KMS-11 (cell line): ENCODE results near the gene CNGA1.

Source experiments
- H2AFZ ChIP-seq: fragments of 200-600 bp; sonication (generic); 2 replicates; pipeline ENCODE4 v1.6.1; 2016; ENCODE audit warnings: antibody characterized with exemption, mixed run types, low read depth
- H3K27ac ChIP-seq: fragments of 200-600 bp; sonication (generic); 2 replicates; pipeline ENCODE4 v1.6.1; 2016; ENCODE audit warnings: mild to moderate bottlenecking, mixed run types
- H3K27me3 ChIP-seq: fragments of 200-600 bp; sonication (generic); 2 replicates; pipeline ENCODE4 v1.6.1; 2017; ENCODE audit warnings: mild to moderate bottlenecking, low read depth, mixed run types, moderate library complexity; ENCODE audit not compliant: insufficient read depth
- H3K36me3 ChIP-seq: fragments of 200-600 bp; sonication (generic); 2 replicates; pipeline ENCODE4 v1.6.1; 2017; ENCODE audit warnings: mild to moderate bottlenecking, mixed run types; ENCODE audit not compliant: insufficient read depth
- H3K4me1 ChIP-seq: fragments of 200-600 bp; sonication (generic); 2 replicates; pipeline ENCODE4 v1.6.1; 2016; ENCODE audit warnings: mild to moderate bottlenecking, low read depth, mixed run types; ENCODE audit not compliant: poor library complexity, severe bottlenecking
- H3K4me2 ChIP-seq: fragments of 200-600 bp; sonication (generic); 2 replicates; pipeline ENCODE4 v1.7.0; 2016; ENCODE audit warnings: mild to moderate bottlenecking, mixed run types
- H3K4me3 ChIP-seq: fragments of 200-600 bp; sonication (generic); IDR thresholded peaks from 2 replicates; pipeline ENCODE4 v1.6.1; 2017; ENCODE audit warnings: low read depth, low read length, mixed read lengths; ENCODE audit not compliant: insufficient read depth
- H3K79me2 ChIP-seq: fragments of 200-600 bp; sonication (generic); 2 replicates; pipeline ENCODE4 v1.6.1; 2016; ENCODE audit warnings: low read depth, mixed run types; ENCODE audit not compliant: insufficient read depth
- H3K9ac ChIP-seq: fragments of 200-600 bp; sonication (generic); 2 replicates; pipeline ENCODE4 v1.6.1; 2016; ENCODE audit warnings: mild to moderate bottlenecking, mixed run types
- H4K20me1 ChIP-seq: fragments of 200-600 bp; sonication (generic); 2 replicates; pipeline ENCODE4 v1.6.1; 2016; ENCODE audit warnings: mild to moderate bottlenecking, mixed run types; ENCODE audit not compliant: insufficient read depth
- CTCF ChIP-seq: fragments of 200-600 bp; sonication (generic); conservative IDR thresholded peaks from 2 replicates; pipeline ENCODE4 v1.6.1; 2017; ENCODE audit warnings: low read depth, mild to moderate bottlenecking, antibody characterized with exemption, low read length, moderate library complexity, mixed read lengths

CNGA1 gene

GRCh38 chr4:48041535-48042137 is 25.2 kb upstream of the CNGA1 start:
- Histone ChIP-seq H3K27ac (no peak overlapping the region), H3K4me2 (no peak overlapping the region), H3K79me2 (no peaks in the 10 kb centered on the region), H3K4me1 (no peaks in the 10 kb centered on the region), H2AFZ (no peak overlapping the region), H3K9ac (no peak overlapping the region), H4K20me1 (no peaks in the 10 kb centered on the region), H3K4me3 (no peak overlapping the region), H3K27me3 (peaks cover 6% of the 10 kb centered on the region), H3K36me3 (no peaks in the 10 kb centered on the region)
- no peak for TF ChIP-seq CTCF

GRCh38 chr4:48039561-48039960 is 23.1 kb upstream of the CNGA1 start:
- H3K4me1 ChIP-seq = no peaks in the 10 kb centered on the region
- no peak overlapping the region for H3K9ac ChIP-seq
- no peaks in the 10 kb centered on the region for H4K20me1 ChIP-seq
- no peaks in the 10 kb centered on the region for H3K79me2 ChIP-seq
- TF ChIP-seq CTCF = no peak
- no peaks in the 10 kb centered on the region for H3K27me3 ChIP-seq
- no peak overlapping the region for H3K4me3 ChIP-seq
- no peak overlapping the region for H2AFZ ChIP-seq
- no peaks in the 10 kb centered on the region for H3K36me3 ChIP-seq
- H3K4me2 ChIP-seq = no peak overlapping the region
- H3K27ac ChIP-seq = no peak overlapping the region

GRCh38 chr4:48038666-48039065 is 22.2 kb upstream of the CNGA1 start:
- Histone ChIP-seq H3K36me3 (no peaks in the 10 kb centered on the region), H3K27me3 (no peaks in the 10 kb centered on the region), H3K27ac (no peak overlapping the region), H3K4me2 (no peak overlapping the region), H3K9ac (no peak overlapping the region), H3K79me2 (no peaks in the 10 kb centered on the region), H3K4me1 (no peaks in the 10 kb centered on the region), H4K20me1 (no peaks in the 10 kb centered on the region), H2AFZ (no peak overlapping the region), H3K4me3 (no peak overlapping the region)
- no peak for TF ChIP-seq CTCF

GRCh38 chr4:48037117-48037462 is 20.6 kb upstream of the CNGA1 start:
- H3K4me2 ChIP-seq = no peak overlapping the region
- no peaks in the 10 kb centered on the region for H3K4me1 ChIP-seq

More at GRCh38 chr4:48037117-48037462, 20.6 kb upstream of the CNGA1 start:
- H3K27ac ChIP-seq = no peak overlapping the region
- H3K36me3 ChIP-seq = no peaks in the 10 kb centered on the region
- no peaks in the 10 kb centered on the region for H3K79me2 ChIP-seq
- no peaks in the 10 kb centered on the region for H3K27me3 ChIP-seq
- no peak for TF ChIP-seq CTCF
- H4K20me1 ChIP-seq = no peaks in the 10 kb centered on the region
- no peak overlapping the region for H2AFZ ChIP-seq
- no peak overlapping the region for H3K9ac ChIP-seq
- H3K4me3 ChIP-seq = no peak overlapping the region
